GM12864 (cell line): ENCODE measurements around the gene VPS52.
A peak's percentile ranks its signal among the peaks of the same experiment; 100 is the strongest.

Experiments
- DNase-seq: peaks from one replicate; pipeline ENCODE4 v3.0.0-alpha.2; 2011; ENCODE audit warnings: low read depth
- H3K4me3 ChIP-seq: 2 replicates; pipeline ENCODE4 v1.5.1; 2011; ENCODE audit warnings: mild to moderate bottlenecking, low read depth, low read length, control low read depth
- CTCF ChIP-seq: IDR thresholded peaks from 2 replicates; pipeline ENCODE4 v1.5.1; 2011; ENCODE audit warnings: low read depth, mild to moderate bottlenecking, moderate library complexity, low read length, control low read depth, inconsistent platforms; ENCODE audit errors: missing control alignments

The VPS52 gene

GRCh38 chr6:33206027-33206863, 65.4 kb downstream of the VPS52 start:
- TF ChIP-seq CTCF: no peak
- no peak for DNase-seq
- H3K4me3 ChIP-seq: no peak overlapping the region

GRCh38 chr6:33205191-33206026, 66.3 kb downstream of the VPS52 start:
- H3K4me3 ChIP-seq: peak overlapping the region; percentile 81
- TF ChIP-seq CTCF: peak; percentile 31
- no peak for DNase-seq

- DNase-seq: no peak
- no peak for TF ChIP-seq CTCF
- H3K4me3 ChIP-seq: peak within 1 kb of the TSS; percentile 81
Observed at GRCh38 chr6:33204415-33205190, 67.1 kb downstream of the VPS52 start, which contains the start of gene HSD17B8. TSS of gene HSD17B8 (plus strand) at chr6:33204655. CDS start at chr6:33204669, 14 bp downstream.

- TF ChIP-seq CTCF: no peak
- DNase-seq: no peak
- no peak overlapping the region; the same call in 1 of the 2 replicates for H3K4me3 ChIP-seq
Observed at GRCh38 chr6:33204165-33204414, 67.6 kb downstream of the VPS52 start.

DNA sequence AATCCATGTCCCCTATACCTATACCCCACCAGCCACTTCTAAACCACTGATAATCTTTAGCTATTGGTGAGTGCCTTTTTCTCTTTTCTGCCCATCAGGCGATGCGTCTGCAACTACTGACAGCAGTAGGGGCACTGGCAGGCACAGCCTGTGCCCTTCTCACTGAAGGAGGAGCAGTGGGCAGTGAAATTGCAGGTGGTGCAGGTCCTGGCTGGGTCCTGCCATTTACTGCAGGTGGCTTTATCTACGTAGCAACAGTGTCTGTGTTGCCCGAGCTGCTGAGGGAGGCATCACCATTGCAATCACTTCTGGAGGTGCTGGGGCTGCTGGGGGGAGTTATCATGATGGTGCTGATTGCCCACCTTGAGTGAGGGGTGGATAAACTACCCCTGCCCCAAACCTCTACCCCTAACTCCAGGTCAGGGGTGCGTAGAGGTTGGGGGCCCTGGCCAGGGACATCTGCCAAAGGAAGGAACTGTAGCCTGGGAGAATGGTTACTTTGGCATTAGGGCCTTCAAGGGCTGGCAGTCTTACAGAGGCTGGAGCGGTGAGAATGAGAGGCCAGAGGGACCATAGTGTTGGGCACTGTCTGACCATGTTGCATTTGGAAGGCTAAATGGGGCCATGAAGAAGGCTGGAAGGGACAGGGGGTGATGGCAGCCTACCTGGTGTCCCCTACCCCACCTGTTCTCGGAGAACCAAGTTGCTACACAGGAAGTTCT, 68.1 kb downstream of the VPS52 start:
- TF ChIP-seq CTCF: no peak
- H3K4me3 ChIP-seq: no peak overlapping the region; the same call in 1 of the 2 replicates
- no peak for DNase-seq

- no peak for DNase-seq
- no peak for TF ChIP-seq CTCF
- H3K4me3 ChIP-seq: no peak overlapping the region
Observed at GRCh38 chr6:33202799-33203198, 68.9 kb downstream of the VPS52 start.
